Neutrophil (primary cell): Measurements from ENCODE around the gene LYPD4.

Source experiments
- H3K27ac ChIP-seq: fragments of 200-600 bp; sonication (generic); 2 replicates; pipeline ENCODE4 v1.5.1; 2016; ENCODE audit warnings: mild to moderate bottlenecking, moderate library complexity
- H3K27me3 ChIP-seq: fragments of 200-600 bp; sonication (generic); 2 replicates; pipeline ENCODE4 v1.6.0; 2016; ENCODE audit warnings: mild to moderate bottlenecking
- H3K36me3 ChIP-seq: fragments of 200-600 bp; sonication (generic); 2 replicates; pipeline ENCODE4 v1.5.1; 2017
- H3K4me1 ChIP-seq, 2 experiments: fragments of 200-600 bp in 1 of 2; sonication (generic) in 1 of 2; 1 replicate in 1 of 2; 2 replicates in 1 of 2; pipeline versions ENCODE4 v1.5.1 to v1.6.1; 2013 to 2016; ENCODE audit warnings: low read depth in 1 of 2, low read length in 1 of 2, mild to moderate bottlenecking in 1 of 2, moderate library complexity in 1 of 2; ENCODE audit not compliant: control insufficient read depth in 1 of 2, insufficient read depth in 1 of 2
- H3K4me3 ChIP-seq, 2 experiments: fragments of 200-600 bp in 1 of 2; sonication (generic) in 1 of 2; 1 replicate in 1 of 2; 2 replicates in 1 of 2; pipeline ENCODE4 v1.5.1; 2013 to 2016; ENCODE audit warnings: low read depth in 1 of 2, low read length in 1 of 2, mild to moderate bottlenecking in 1 of 2, moderate library complexity in 1 of 2
- H3K9me3 ChIP-seq: fragments of 200-600 bp; sonication (generic); 2 replicates; pipeline ENCODE4 v1.5.1; 2016
- CTCF ChIP-seq: fragments of 200-600 bp; sonication (generic); IDR thresholded peaks from 2 replicates; pipeline ENCODE4 v1.5.1; 2016; ENCODE audit warnings: antibody characterized with exemption

Gene LYPD4

GRCh38 chr19:41802770-41803169, 41.7 kb downstream of the LYPD4 start:
- H3K27me3 ChIP-seq, result no peaks in the 10 kb centered on the region
- peaks cover 85 to 100% of the 10 kb centered on the region in 2 experiments for H3K4me1 ChIP-seq
- H3K27ac ChIP-seq, result peak overlapping the region; percentile 100
- no peaks in the 10 kb centered on the region for H3K9me3 ChIP-seq
- H3K4me3 ChIP-seq, result peak overlapping the region; percentile 81 to 83
- peaks cover 72% of the 10 kb centered on the region for H3K36me3 ChIP-seq
- TF ChIP-seq CTCF, result no peak

- TF ChIP-seq CTCF, result peak; percentile 24
- Histone ChIP-seq H3K9me3 (no peaks in the 10 kb centered on the region), H3K36me3 (peaks cover 68% of the 10 kb centered on the region), H3K4me3 (peak overlapping the region; percentile 81 to 83), H3K27ac (peak overlapping the region; percentile 100), H3K27me3 (no peaks in the 10 kb centered on the region), H3K4me1 (peaks cover 79 to 100% of the 10 kb centered on the region in 2 experiments)
These were observed 42.7 kb downstream of the LYPD4 start for GRCh38 chr19:41801792-41802211.

- Histone ChIP-seq H3K9me3 (no peaks in the 10 kb centered on the region), H3K4me1 (peaks cover 78 to 100% of the 10 kb centered on the region in 2 experiments), H3K27ac (peak overlapping the region; percentile 100), H3K27me3 (no peaks in the 10 kb centered on the region), H3K36me3 (peaks cover 61% of the 10 kb centered on the region), H3K4me3 (peak overlapping the region; percentile 81 to 83)
- TF ChIP-seq CTCF, result no peak
These were observed 43.5 kb downstream of the LYPD4 start for GRCh38 chr19:41801031-41801430.

GRCh38 chr19:41799444-41800000, 45.0 kb downstream of the LYPD4 start:
- Histone ChIP-seq H3K36me3 (peaks cover 53% of the 10 kb centered on the region), H3K27me3 (no peaks in the 10 kb centered on the region), H3K27ac (peak overlapping the region; percentile 100), H3K4me3 (peak overlapping the region; percentile 81 to 83), H3K9me3 (no peaks in the 10 kb centered on the region), H3K4me1 (peaks cover 78 to 100% of the 10 kb centered on the region in 2 experiments)
- TF ChIP-seq CTCF, result no peak

- Histone ChIP-seq H3K4me1 (peaks cover 73 to 83% of the 10 kb centered on the region in 2 experiments), H3K27me3 (no peaks in the 10 kb centered on the region), H3K9me3 (no peaks in the 10 kb centered on the region), H3K27ac (peak overlapping the region; percentile 100), H3K36me3 (peaks cover 45% of the 10 kb centered on the region), H3K4me3 (peak overlapping the region; percentile 81 to 83)
- no peak for TF ChIP-seq CTCF
These were observed 47.6 kb downstream of the LYPD4 start for GRCh38 chr19:41796901-41797300.
